Endothelial cell of umbilical vein (primary cell): ENCODE results near the gene NOD1. TPM values are rescaled to one million over a fixed set of nuclear protein-coding genes. Genes with fewer than 3 reads are reported as not detected.

Source experiments
- BruUV-seq: library from RNA; stranded (reverse); fragments of 400-500 nt; replicated peaks from 2 replicates; lab custom pipeline; 2021; lab: Mats Ljungman, UMichigan
- CTCF ChIA-PET: fragments of 300-600, 350-600 bp; sonication (Branson Sonifier 250); formaldehyde crosslinking; loops from one replicate; lab custom pipeline; 2021; ENCODE audit warnings: antibody characterized with exemption, inconsistent platforms; lab: Charles Lee
- POLR2A ChIA-PET: fragments of 300-600, 350-600 bp; sonication (Branson Sonifier 250); formaldehyde crosslinking; loops from one replicate; lab custom pipeline; 2021; ENCODE audit warnings: antibody characterized with exemption, inconsistent platforms; lab: Charles Lee
- DNase-seq: peaks from one replicate; pipeline ENCODE4 v3.0.0-alpha.2; 2011; ENCODE audit warnings: low read depth, low spot score
- FAIRE-seq: peaks from 2 replicates; lab custom pipeline; 2011; peaks lifted over from hg19 to GRCh38; lab: Jason Lieb, UNC
- H2AFZ ChIP-seq: 2 replicates; pipeline ENCODE4 v1.6.0; 2012; ENCODE audit warnings: low read depth, low read length, control low read depth, inconsistent platforms
- H3K27ac ChIP-seq: 2 replicates; pipeline ENCODE4 v1.5.1; 2011; ENCODE audit warnings: low read depth, mild to moderate bottlenecking, control low read depth, low read length, moderate library complexity; ENCODE audit not compliant: insufficient read depth
- H3K27me3 ChIP-seq, 2 experiments: 2 replicates each; pipeline versions ENCODE4 v1.6.0 to v1.6.1; 2011; ENCODE audit warnings: low read length in 2 of 2, mixed read lengths in 1 of 2; ENCODE audit not compliant: control insufficient read depth in 2 of 2, insufficient read depth in 2 of 2
- H3K36me3 ChIP-seq, 2 experiments: 2 replicates in 1 of 2; 3 replicates in 1 of 2; pipeline ENCODE4 v1.5.1; 2011; ENCODE audit warnings: low read length in 2 of 2, mild to moderate bottlenecking in 1 of 2, moderate library complexity in 1 of 2; ENCODE audit not compliant: control insufficient read depth in 2 of 2, insufficient read depth in 2 of 2; ENCODE audit errors: extremely low read depth in 1 of 2
- H3K4me1 ChIP-seq: 3 replicates; pipeline ENCODE4 v1.5.1; 2011; ENCODE audit warnings: mild to moderate bottlenecking, low read length; ENCODE audit not compliant: control insufficient read depth, insufficient read depth; ENCODE audit errors: extremely low read depth
- H3K4me2 ChIP-seq: 2 replicates; pipeline ENCODE4 v1.6.1; 2011; ENCODE audit warnings: low read length, control low read depth, mixed read lengths; ENCODE audit not compliant: insufficient read depth
- H3K4me3 ChIP-seq, 3 experiments: fragments of 200-600 bp in 1 of 3; sonication (generic), shearing (Covaris generic) in 1 of 3; replicated peaks in 1 of 3; 2 replicates each; pipeline ENCODE4 v1.5.1; 2011 to 2016; ENCODE audit warnings: control low read depth in 3 of 3, low read length in 3 of 3, mild to moderate bottlenecking in 2 of 3, inconsistent platforms in 1 of 3, low read depth in 1 of 3, moderate library complexity in 1 of 3; ENCODE audit not compliant: insufficient read depth in 1 of 3
- H3K79me2 ChIP-seq: 2 replicates; pipeline ENCODE4 v1.6.0; 2012; ENCODE audit warnings: low read length, inconsistent platforms; ENCODE audit not compliant: control insufficient read depth, insufficient read depth
- H3K9ac ChIP-seq: replicated peaks from 2 replicates; pipeline ENCODE3; 2011; ENCODE audit warnings: low read length, control low read depth; ENCODE audit not compliant: insufficient read depth; ENCODE audit errors: extremely low read depth
- H3K9me1 ChIP-seq: replicated peaks from 3 replicates; pipeline ENCODE4 v1.6.0; 2011; ENCODE audit warnings: mild to moderate bottlenecking, low read length; ENCODE audit not compliant: control insufficient read depth, insufficient read depth; ENCODE audit errors: extremely low read depth
- H3K9me3 ChIP-seq: replicated peaks from 2 replicates; pipeline ENCODE4 v1.5.1; 2012; ENCODE audit warnings: low read length, inconsistent platforms; ENCODE audit not compliant: control insufficient read depth, insufficient read depth
- H4K20me1 ChIP-seq: replicated peaks from 2 replicates; pipeline ENCODE3; 2011; ENCODE audit warnings: mild to moderate bottlenecking, low read length; ENCODE audit not compliant: control insufficient read depth, insufficient read depth; ENCODE audit errors: extremely low read depth
- CTCF ChIP-seq, 2 donors: IDR thresholded peaks; 1 replicate in 1 of 2; 2 replicates in 1 of 2; pipeline ENCODE4 v1.5.1; 2011; ENCODE audit warnings: low read length in 2 of 2, mild to moderate bottlenecking in 2 of 2, moderate library complexity in 2 of 2, control low read depth in 1 of 2, inconsistent platforms in 1 of 2, low read depth in 1 of 2; ENCODE audit not compliant: insufficient read depth in 1 of 2; ENCODE audit errors: extremely low read depth in 1 of 2
- EZH2 ChIP-seq: IDR thresholded peaks from 2 replicates; pipeline ENCODE4 v1.6.1; 2012; ENCODE audit warnings: borderline replicate concordance, low read depth, mild to moderate bottlenecking, moderate library complexity, low read length, inconsistent platforms; ENCODE audit not compliant: severe bottlenecking
- FOS ChIP-seq: IDR thresholded peaks from 2 replicates; pipeline ENCODE4 v1.6.1; 2011; ENCODE audit warnings: mild to moderate bottlenecking, low read length, moderate library complexity, borderline replicate concordance; ENCODE audit not compliant: insufficient read depth
- GATA2 ChIP-seq: IDR thresholded peaks from 2 replicates; pipeline ENCODE4 v1.7.0; 2011; ENCODE audit warnings: low read depth, mild to moderate bottlenecking, moderate library complexity, mixed read lengths, low read length; ENCODE audit not compliant: insufficient read length, insufficient read depth
- JUN ChIP-seq: IDR thresholded peaks from 2 replicates; pipeline ENCODE4 v1.6.1; 2011; ENCODE audit warnings: borderline replicate concordance, low read depth; ENCODE audit not compliant: insufficient read length, insufficient read depth
- MAX ChIP-seq: IDR thresholded peaks from 2 replicates; pipeline ENCODE4 v1.6.1; 2011; ENCODE audit not compliant: insufficient read depth, insufficient read length
- MYC ChIP-seq: IDR thresholded peaks from one replicate; pipeline ENCODE4 v1.6.1; 2011; ENCODE audit warnings: mild to moderate bottlenecking, low read depth, low read length
- POLR2A ChIP-seq: IDR thresholded peaks from 2 replicates; pipeline ENCODE4 v1.6.1; 2012; ENCODE audit warnings: low read depth, mild to moderate bottlenecking, control low read depth, low read length
- POLR2AphosphoS5 ChIP-seq: IDR thresholded peaks from 2 replicates; pipeline ENCODE4 v1.6.1; 2012; ENCODE audit warnings: low read depth, mild to moderate bottlenecking, control low read depth, low read length, moderate library complexity; ENCODE audit not compliant: insufficient read depth
- dilution Hi-C: fragments of 300-500 bp; cut with MboI; formaldehyde crosslinking; loops from one replicate; pipeline ENCODE4 v1.15.0; 2019; ENCODE audit warnings: low sequenced_read_pairs; ENCODE audit not compliant: extremely low pct_ligation_motif_present
- intact Hi-C: fragments of 100-400 bp; cut with micrococcal nuclease; formaldehyde crosslinking; loops from one replicate; pipeline ENCODE4 v1.10.0; 2022
- polyA plus RNA-seq, 4 experiments: library from polyadenylated mRNA; depleted of rRNA in 3 of 4; stranded (reverse) in 3 of 4; unstranded in 1 of 4; fragments of >200 nt; gene quantifications; 2 replicates each; pipeline versions ENCODE4 v1.2.1 to v1.2.3, GENCODE V29; 2011 to 2012; ENCODE audit warnings: missing spikeins in 1 of 4
- total RNA-seq: library from RNA; stranded (reverse); gene quantifications from 2 replicates; pipeline ENCODE4 v1.2.3, GENCODE V29; 2021

Gene NOD1
- total and polyA plus RNA-seq, 2 donors (not counting 3 experiments of a cell fraction or from before 2014, with no cell fraction given), result 22.1 to 39.2 TPM

GRCh38 chr7:30468791-30469190, 9.8 kb downstream of the NOD1 start:
- intact Hi-C loops, result loop anchor here (1.0 to 5.0 kb wide), 6 partner anchors 8 to 306 kb away; partner anchors contain the start of genes GGCT, NOD1 and ZNRF2
- H3K9me1 ChIP-seq, result no peaks in the 10 kb centered on the region
- H3K27ac ChIP-seq, result peak overlapping the region; percentile 93
- peak overlapping the region; percentile 21 for H3K4me2 ChIP-seq
- BruUV-seq, result no TSS peak
- no peaks in the 10 kb centered on the region for H3K27me3 ChIP-seq
- H3K9ac ChIP-seq, result peak overlapping the region; percentile 35
- ChIA-PET POLR2A (interaction anchor here (0.9 to 2.0 kb wide), 3 partner anchors 9 to 95 kb away, joined by 3 to 36 read pairs (median 6); partner anchors contain the start of gene NOD1), CTCF (interaction anchor here (0.8 to 2.2 kb wide), 12 partner anchors 9 to 591 kb away, joined by 3 to 26 read pairs (median 4); partner anchors contain the start of genes MTURN and NOD1)
- H3K9me3 ChIP-seq, result no peaks in the 10 kb centered on the region
- peaks cover 0 to 2% of the 10 kb centered on the region in 2 experiments for H3K36me3 ChIP-seq
- peaks cover 56% of the 10 kb centered on the region for H3K4me1 ChIP-seq
- no peak overlapping the region for H2AFZ ChIP-seq
- no peak overlapping the region for H3K4me3 ChIP-seq
- FAIRE-seq, result no peak
- DNase-seq, result no peak
- H4K20me1 ChIP-seq, result no peaks in the 10 kb centered on the region
- peaks cover 82% of the 10 kb centered on the region for H3K79me2 ChIP-seq
- dilution Hi-C loops, result no loop called here
- TF ChIP-seq POLR2AphosphoS5, result no peak
- TF ChIP-seq MYC, result no peak
- TF ChIP-seq MAX, result no peak
- TF ChIP-seq FOS, result no peak
- TF ChIP-seq EZH2, result no peak
- TF ChIP-seq GATA2, result no peak
- no peak for TF ChIP-seq POLR2A
- no peak for TF ChIP-seq JUN
- TF ChIP-seq CTCF (IDR thresholded peaks at IDR 0.05; ENCODE audit: extremely low read depth in 1 of 2, insufficient read depth in 1 of 2, low read depth in 1 of 2, low read length in 2 of 2), result no peak
